ELR (cell line): ENCODE data around the gene PHACTR1.
A peak's percentile ranks its signal among the peaks of the same experiment; 100 is the strongest.

Experiments used
- DNase-seq: peaks from one replicate; pipeline ENCODE4 v3.0.0-alpha.2; 2015; ENCODE audit warnings: low read depth

PHACTR1 gene

DNA sequence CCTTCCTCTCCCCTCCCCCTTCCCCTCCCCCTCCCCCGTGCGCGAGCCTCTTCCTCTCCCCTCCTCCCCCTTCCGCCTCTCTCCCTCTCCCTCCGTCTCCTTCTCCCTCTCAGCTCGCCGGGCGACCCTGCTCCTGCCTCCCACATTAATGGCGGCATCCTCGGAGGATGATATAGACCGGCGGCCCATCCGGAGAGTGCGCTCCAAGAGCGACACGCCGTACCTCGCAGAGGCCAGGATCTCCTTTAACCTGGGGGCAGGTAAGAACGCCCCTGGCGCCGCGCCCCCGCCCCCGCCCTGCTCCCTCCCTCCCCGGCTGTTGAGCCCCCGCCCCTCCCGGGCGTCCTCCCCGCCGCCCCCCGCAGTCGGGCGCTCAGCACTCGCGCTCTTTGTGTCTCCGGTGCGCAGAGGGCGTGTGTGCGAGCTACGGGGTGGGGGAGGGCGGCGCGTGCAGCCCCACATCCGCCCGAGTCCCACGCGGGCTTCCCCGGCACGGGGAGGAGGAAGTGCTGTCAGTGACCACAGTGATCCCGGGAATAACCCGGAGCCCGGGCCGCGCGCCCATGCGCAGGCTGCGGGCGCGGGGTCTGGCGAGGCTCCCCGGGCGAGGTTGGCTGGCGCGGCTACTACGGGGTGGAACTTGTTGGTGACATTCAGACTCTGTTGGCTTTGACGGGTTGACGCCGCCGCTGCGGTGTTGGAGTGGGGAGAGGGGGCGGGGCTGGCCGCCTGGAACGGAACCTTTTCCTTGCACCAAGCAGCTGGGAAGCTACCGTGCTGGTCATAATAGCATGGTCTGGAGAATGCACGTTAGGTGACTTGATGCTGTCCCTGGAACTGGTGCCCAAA is 33.2 kb downstream of the PHACTR1 start:
- peak; percentile 72 for DNase-seq

- DNase-seq = peak; percentile 40
Measured at GRCh38 chr6:12750416-12750815, 33.8 kb downstream of the PHACTR1 start.

DNA sequence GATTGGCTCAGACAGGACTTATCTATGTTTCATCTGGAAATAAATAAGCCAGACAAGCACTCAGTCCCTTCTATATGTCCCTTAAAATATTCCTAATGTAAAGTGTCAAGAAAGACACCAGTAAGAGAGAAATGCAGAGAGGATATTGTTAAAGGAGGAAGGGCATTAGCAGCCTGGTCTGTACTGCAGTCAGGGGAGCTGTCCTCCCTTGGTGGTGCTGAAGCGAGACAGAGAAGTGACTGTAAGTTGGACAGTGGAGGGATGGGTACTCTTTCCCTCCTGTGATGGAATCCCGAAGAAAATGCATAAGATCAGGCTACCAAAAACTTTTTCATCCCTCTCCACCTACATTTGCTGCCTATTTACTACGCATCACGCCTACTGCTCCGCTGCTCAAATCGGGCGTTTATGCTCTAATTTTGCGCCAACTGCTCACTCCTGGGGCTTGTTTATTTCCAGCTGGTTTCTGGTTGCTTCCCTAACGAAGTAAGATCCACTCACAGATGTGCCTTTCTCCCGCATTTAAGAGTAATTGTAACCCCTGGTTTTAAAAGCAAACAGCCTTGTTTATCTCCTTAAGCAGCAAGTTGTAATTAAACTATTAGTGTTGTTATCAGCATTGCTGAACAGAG is 35.2 kb downstream of the PHACTR1 start:
- DNase-seq = peak; percentile 76

GRCh38 chr6:12753036-12753435 is 36.5 kb downstream of the PHACTR1 start:
- no peak for DNase-seq

- peak; percentile 80 for DNase-seq
Measured at GRCh38 chr6:12760226-12760625, 43.7 kb downstream of the PHACTR1 start.

DNA sequence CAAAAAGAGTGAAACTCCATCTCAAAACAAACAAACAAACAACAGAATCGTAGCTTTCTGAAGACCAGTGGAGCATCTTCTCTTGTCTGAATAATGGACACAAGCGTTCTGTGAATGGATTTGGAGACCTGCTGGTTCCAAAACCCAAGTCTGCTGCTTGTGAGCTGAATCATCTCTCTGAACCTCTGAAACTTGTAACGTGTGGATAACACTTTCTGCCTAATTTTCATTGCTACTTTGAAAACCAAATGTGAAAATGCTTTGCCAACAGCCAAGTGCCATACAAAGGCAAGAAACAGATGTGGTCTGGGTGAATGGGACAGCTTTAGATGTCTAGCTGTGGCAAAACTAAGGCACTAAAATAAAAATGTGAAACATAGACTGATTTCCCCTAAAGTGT is 44.3 kb downstream of the PHACTR1 start:
- DNase-seq = peak; percentile 58

DNA sequence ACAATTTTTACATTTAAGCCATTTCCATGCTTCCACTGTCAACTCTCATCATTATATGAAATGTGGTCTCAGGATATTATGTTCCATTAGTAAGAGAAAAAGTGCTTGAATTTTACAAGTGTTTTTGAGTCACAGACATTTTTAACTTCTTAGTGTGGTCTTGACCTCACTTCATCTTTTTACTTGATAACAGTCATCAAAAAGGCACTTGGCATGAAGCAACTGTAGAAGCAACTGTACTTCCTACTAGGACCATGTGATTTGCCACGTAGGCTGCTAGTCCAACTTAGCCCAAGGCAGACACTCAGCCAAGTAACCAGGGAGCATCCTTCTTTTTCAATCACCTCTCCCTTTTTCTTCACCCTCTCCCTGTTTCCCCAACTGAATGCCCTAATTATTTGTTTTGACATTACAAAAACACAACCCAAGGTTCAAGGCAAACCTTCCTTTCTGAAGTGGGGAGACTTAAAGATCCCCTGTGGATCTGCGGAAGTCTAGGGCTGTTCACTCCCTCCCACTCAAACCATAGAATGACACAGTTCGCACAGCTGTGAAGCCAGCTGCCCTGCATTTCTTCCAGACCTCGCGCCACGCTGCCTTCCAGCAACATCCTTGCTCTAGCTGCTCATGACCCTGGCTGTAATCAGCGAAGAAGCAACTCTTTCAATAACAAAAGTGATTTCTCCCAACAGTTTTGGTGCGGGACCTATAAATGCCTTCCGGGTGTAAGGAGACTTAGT is 45.0 kb downstream of the PHACTR1 start:
- DNase-seq = peak; percentile 99

- peak; percentile 95 for DNase-seq
Measured at GRCh38 chr6:12762731-12763434, 46.3 kb downstream of the PHACTR1 start.

GRCh38 chr6:12766365-12766764 is 49.8 kb downstream of the PHACTR1 start:
- no peak for DNase-seq

- no peak for DNase-seq
Measured at GRCh38 chr6:12767016-12767415, 50.4 kb downstream of the PHACTR1 start.

GRCh38 chr6:12769556-12770256 is 53.1 kb downstream of the PHACTR1 start:
- DNase-seq = peak; percentile 85

- no peak for DNase-seq
Measured at GRCh38 chr6:12772416-12772815, 55.8 kb downstream of the PHACTR1 start.

DNA sequence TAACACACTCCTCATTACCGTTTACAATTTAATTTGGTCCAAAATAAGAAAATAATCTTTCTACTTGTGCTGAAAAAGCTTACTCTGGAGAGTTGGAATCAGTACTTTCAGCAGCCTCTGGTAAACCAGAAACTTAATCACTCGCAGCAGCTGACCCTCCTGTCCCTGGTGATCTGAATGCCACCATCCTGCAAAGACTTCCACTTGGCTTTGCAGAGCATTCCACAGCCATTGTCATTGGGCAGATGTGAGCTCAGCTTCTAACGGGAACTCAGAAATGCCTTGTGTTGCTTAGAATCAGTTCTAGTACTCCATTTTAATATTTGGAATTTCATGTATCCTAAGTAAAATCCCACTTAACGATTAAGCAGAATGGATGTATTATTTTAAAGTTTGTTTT is 59.7 kb downstream of the PHACTR1 start:
- no peak for DNase-seq

DNA sequence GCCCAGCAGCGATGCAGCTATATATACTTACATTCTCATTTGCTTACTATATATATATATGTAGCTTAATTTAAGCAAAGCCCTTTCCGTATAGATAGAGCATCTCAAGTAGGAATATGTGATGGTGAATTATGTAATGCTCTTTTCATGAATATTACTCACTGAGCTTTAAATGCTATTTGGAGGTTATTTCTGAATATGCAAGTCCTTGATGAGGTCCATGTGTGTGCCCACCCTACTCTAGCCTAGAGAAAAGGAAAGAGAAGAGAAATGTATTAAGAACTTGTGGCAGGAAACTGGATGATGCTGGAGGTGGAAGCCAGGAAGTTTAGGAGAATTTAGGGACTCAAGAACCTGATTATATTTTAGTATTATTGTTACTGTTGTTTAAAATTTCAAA is 63.2 kb downstream of the PHACTR1 start:
- DNase-seq = no peak

GRCh38 chr6:12782136-12782535 is 65.6 kb downstream of the PHACTR1 start:
- no peak for DNase-seq

DNA sequence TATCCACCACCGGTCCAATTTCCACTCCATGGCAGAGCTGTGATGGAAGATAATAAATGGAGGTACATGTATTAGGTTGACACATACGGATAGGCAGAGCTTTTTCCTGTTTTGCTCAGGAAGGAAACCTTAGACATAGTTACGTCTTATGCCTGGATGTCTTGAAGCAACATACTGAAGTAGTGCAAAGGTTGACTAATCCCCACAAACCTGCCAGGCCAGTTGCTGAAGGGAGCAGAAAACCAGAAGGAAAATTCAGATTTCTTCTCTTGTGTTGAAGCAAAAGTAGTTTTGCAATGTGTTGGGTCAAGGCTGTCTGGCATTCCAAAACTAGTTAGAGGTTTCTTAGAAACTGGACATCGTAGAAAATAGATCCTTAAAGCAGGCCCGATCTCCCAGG is 68.7 kb downstream of the PHACTR1 start:
- DNase-seq = peak; percentile 23

DNA sequence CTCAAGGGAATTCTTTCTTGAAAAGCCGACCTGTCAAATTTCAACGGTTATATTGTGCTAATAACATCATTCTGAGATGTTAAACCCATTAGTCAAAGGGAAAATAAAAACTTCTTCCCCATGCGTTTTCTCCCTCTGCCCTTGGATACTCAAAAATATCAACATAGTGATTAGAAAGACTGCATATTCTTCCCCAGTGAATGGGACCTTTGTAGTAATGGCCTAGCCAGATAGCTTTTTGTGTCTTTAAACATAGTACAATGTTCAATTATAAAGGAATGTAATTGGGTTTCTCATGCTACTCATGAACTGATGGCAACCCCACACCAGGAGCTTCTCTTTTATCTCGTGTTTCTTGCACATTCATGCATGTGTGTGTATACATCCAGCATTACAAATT is 69.4 kb downstream of the PHACTR1 start:
- DNase-seq = no peak

DNA sequence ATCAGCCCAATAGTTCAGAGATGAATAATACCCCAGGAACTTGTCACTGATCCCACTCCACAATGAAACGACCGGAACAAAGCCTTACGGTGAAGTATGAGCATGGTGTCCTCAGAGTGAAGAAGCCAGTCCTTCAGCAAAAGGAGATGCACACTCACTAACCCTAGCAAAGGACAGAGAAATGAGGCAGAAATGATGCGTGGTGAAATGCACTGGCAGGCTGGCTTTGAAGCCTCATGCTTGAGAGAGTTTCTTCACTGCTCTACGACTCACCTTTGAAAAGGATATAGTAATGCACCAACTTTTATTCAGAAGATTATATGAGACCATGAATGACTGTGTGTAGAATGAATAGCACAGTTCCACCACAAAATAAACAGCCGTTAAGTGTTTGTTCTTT is 74.8 kb downstream of the PHACTR1 start:
- peak; percentile 76 for DNase-seq

- DNase-seq = no peak
Measured at GRCh38 chr6:12798326-12798725, 81.8 kb downstream of the PHACTR1 start.

GRCh38 chr6:12800120-12800519 is 83.6 kb downstream of the PHACTR1 start:
- DNase-seq = no peak

- DNase-seq = no peak
Measured at GRCh38 chr6:12801141-12801540, 84.6 kb downstream of the PHACTR1 start.

DNA sequence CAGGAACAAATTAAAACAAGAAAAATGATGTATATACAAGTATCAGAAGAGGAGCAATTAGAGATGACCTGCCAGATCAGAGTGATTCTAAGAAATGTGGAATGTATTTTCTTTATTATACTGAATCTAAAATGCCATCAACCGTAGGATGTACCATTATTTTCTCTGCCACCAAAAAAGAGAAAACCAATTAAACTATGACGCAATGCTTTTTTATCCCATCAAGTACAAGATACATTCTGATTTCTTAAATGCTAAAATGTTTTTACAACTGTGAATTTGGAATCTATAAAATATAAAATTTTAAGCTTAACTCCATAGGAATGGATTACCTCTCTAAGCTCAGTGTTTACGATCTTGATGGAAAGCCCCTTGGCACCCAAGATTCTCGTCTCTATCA is 85.9 kb downstream of the PHACTR1 start:
- no peak for DNase-seq
